Stimulated activated CD4-positive, alpha-beta T cell treated with anti-CD3 and anti-CD28 coated beads, Interleukin-1b, Interleukin-23, amount 100 ng/mL, for 48 hours (primary cell): Measurements from ENCODE around the gene CPSF3.
A peak's percentile ranks its signal among the peaks of the same experiment; 100 is the strongest.

Source experiments
- DNase-seq: peaks from one replicate; pipeline ENCODE4 v3.0.0-alpha.2; 2020

The CPSF3 gene

GRCh38 chr2:9423100-9423921 lies at the start of gene CPSF3, which contains the start of gene ITGB1BP1:
CPSF3 (plus strand) TSS chr2:9423654; CDS start chr2:9423774, 120 bp downstream.
ITGB1BP1 (minus strand) TSS chr2:9423528; CDS start chr2:9418697, 4,831 bp downstream.
- peak; percentile 98 for DNase-seq

- DNase-seq: no peak
Observed at GRCh38 chr2:9374071-9374730, 49.3 kb upstream of the CPSF3 start.

GRCh38 chr2:9375857-9376428 lies 47.5 kb upstream of the CPSF3 start:
- DNase-seq: no peak

- DNase-seq: no peak
Observed at GRCh38 chr2:9377461-9378097, 45.9 kb upstream of the CPSF3 start.

- no peak for DNase-seq
Observed at GRCh38 chr2:9378433-9379390, 44.7 kb upstream of the CPSF3 start.

GRCh38 chr2:9379391-9379755 lies 44.1 kb upstream of the CPSF3 start:
- no peak for DNase-seq

GRCh38 chr2:9380702-9381628 lies 42.5 kb upstream of the CPSF3 start:
- no peak for DNase-seq

GRCh38 chr2:9382604-9383235 lies 40.7 kb upstream of the CPSF3 start:
- no peak for DNase-seq

- no peak for DNase-seq
Observed at GRCh38 chr2:9384521-9384920, 38.9 kb upstream of the CPSF3 start.

- no peak for DNase-seq
Observed at GRCh38 chr2:9385841-9386240, 37.6 kb upstream of the CPSF3 start.

- no peak for DNase-seq
Observed at GRCh38 chr2:9388199-9388681, 35.2 kb upstream of the CPSF3 start.

- DNase-seq: no peak
Observed at GRCh38 chr2:9388950-9389911, 34.2 kb upstream of the CPSF3 start.

GRCh38 chr2:9390151-9390850 lies 33.2 kb upstream of the CPSF3 start:
- DNase-seq: no peak

GRCh38 chr2:9390991-9391390 lies 32.5 kb upstream of the CPSF3 start:
- no peak for DNase-seq

- no peak for DNase-seq
Observed at GRCh38 chr2:9391961-9392720, 31.3 kb upstream of the CPSF3 start.

GRCh38 chr2:9392898-9393765 lies 30.3 kb upstream of the CPSF3 start:
- no peak for DNase-seq

GRCh38 chr2:9394816-9395215 lies 28.6 kb upstream of the CPSF3 start:
- DNase-seq: no peak
